Epithelial cell of prostate (primary cell): ENCODE results near the gene TMC4.

Source experiments
- DNase-seq: peaks from one replicate; pipeline ENCODE4 v3.0.0-alpha.2; 2011; ENCODE audit warnings: low read depth, low spot score
- H3K27ac ChIP-seq: fragments of 450-650 bp; 2 replicates; pipeline ENCODE4 v1.5.1; 2017; ENCODE audit warnings: mild to moderate bottlenecking

Gene TMC4

DNA sequence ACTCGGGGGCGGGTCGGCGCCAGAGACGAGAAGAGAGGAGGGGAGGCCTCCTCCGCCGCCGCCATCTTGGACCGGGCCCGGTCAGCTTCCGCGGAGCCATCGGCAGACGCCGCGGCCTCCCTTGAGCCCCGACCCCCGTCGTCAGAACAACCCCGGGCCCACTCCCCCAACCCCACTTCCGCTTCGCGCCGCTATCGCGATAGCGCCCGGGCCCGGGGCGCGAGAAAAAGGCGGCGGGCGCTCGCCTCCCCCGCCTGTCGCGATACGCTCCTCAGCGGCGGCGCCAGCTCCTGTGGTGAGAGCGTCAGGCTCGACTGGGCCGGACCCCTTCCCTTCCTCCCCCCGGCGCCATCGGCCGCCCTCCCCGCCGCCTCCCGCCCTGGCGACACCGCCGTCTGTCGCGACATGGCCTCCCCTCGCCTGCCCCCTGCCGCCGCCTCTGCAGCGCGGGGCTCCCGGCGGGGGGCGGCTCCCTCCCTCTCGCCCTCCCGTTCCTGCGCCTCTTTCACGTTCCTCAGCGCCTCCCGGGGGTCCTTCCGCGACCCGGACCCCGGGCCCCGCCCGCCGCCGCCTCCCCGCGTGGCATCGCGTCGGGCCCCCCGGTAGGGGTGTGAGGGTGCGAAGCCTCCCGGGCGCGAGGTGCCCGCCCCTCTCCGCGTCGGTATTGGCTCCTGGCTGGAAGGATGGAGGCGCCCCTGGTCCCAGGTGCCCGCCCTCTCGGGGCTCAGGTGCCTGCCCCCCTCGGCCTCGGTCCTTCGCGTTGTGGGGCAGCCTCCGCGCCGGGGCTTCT lies 35.1 kb downstream of the TMC4 start, which contains the start of gene CNOT3:
Gene CNOT3 (plus strand): TSS at position 64 of the 790 bp plus-strand sequence. CDS start 5,217 bp downstream, outside the sequence.
- H3K27ac ChIP-seq = peak within 1 kb of the TSS; percentile 61
- no peak for DNase-seq

DNA sequence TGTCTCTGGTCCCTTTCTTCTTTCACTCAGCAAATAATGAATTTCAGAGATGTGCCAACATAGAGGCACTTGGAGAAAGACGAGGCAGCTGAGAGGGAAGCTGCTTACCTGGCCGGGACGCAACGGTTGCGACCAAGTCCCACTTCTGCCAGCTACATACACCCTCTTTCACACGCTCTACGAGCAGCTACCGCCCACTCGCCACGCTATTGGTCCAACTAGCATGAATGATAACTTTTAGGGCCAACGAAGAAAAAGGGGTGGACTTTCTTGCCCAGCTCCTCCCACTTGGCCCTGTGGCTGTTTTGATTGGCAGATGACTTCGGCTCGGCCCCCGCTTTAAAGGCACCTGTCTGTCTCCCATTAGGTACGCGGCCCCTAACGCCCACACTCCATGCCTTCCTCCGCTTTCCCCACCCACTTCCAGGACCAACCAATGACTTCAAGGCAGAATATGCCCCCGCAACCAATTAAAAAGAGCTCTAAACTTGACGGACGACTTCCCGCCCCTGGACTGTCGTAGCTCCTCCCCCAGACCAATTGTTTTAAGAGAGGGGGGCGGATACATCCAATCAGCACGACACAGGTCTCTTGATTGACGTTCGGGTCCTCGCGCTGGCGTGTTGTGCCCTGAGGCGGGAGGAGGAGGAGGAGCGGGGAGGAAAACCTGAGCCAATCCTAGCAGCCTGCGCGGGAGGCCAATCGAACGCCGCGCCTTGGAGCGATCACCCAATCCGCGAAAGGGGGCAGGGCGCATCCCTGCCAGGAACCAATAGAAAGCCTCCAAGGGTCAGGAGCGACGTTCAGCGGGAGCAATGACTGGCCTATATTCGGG lies 35.9 kb downstream of the TMC4 start:
- peak overlapping the region; percentile 61 for H3K27ac ChIP-seq
- peak; percentile 100 for DNase-seq

DNA sequence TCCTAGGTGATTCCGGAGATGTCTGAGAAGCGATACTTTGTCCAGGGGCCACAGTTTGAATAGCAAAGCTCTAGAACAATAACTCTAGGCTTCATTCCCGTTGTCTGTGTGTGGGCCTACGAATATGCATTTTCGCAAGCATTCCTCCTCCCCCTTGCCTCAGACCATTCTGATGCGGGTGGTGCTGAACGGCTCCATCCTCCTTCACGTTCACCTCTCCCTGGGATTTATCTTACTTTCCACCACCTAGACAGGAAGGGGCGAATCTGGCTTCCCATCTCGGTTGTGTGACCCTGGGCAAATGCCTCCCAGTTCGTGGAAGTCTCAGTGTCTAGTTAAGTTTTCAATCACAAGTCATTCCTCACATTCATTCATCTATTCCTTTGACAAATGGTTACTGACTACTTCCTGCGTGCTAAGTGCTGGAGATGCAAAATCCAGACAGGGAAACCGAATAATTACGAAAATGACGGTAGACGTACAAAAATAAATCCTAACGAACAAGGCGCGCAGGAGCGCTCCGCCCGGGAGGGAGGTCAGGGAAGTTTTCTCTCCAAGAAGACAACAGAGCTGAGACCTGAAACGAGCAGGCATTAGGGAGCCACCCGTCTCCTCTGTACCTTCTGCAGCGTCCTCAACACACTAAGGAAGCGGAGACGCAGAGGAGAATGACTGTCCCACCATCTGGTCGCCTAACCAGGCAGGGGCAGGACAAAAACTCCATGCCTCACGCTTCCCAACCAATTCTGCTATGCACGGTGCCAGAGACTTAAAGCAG lies 36.7 kb downstream of the TMC4 start:
- DNase-seq = no peak
- peak overlapping the region; percentile 37 for H3K27ac ChIP-seq

DNA sequence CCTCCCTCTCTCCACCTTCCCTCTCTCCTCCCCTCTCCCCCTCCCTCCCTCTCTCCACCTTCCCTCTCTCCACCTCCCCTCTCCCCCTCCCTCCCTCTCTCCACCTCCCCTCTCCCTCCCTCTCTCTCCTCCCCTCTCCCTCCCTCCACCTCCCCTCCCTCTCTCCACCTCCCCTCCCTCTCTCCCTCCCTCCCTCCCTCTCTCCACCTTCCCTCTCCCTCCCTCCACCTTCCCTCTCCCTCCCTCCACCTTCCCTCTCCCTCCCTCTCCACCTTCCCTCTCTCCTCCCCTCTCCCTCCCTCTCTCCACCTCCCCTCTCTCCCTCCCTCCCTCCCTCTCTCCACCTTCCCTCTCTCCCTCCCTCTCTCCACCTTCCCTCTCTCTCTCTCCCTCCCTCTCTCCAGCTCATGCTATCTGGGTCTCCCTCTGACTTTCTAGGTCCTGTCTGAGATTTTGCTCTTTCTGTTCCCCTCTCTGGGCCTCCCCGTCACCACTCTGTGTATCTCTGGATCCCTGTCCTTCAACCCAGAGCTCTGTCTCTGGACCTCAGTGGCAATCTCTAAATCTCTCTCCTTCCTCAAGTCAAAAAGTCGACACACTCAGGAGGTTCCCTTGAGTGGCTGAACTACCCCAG lies 38.9 kb downstream of the TMC4 start:
- H3K27ac ChIP-seq = peak overlapping the region; percentile 40
- DNase-seq = no peak

DNA sequence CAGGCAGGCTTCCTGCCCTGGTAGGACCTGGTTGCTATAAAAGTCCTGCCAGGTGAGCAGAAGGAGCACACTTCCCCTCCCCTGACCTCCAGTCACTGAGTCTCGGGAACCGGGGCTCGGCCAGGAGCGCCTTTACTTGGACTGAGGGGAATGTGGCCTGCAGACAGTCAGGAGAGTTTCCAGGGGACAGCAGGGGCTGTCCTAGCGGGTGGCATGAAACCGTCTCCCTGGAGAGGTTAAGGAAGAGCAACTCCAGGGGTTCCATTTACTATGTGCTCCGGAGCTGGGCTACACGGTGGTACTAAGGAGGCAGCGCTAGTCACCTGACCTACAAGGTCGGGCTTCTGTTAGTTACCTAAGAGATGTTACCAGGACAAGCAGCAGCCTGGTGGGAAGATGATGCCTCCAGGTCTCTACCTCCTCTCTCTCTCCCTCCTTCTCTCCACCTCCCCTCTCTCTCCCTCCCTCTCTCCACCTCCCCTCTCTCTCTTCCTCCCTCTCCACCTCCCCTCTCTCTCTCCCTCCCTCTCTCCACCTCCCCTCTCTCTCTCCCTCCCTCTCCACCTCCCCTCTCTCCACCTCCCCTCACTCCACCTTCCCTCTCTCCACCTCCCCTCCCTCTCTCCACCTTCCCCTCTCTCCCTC lies 39.5 kb downstream of the TMC4 start:
- DNase-seq = peak; percentile 58
- H3K27ac ChIP-seq = no peak overlapping the region

DNA sequence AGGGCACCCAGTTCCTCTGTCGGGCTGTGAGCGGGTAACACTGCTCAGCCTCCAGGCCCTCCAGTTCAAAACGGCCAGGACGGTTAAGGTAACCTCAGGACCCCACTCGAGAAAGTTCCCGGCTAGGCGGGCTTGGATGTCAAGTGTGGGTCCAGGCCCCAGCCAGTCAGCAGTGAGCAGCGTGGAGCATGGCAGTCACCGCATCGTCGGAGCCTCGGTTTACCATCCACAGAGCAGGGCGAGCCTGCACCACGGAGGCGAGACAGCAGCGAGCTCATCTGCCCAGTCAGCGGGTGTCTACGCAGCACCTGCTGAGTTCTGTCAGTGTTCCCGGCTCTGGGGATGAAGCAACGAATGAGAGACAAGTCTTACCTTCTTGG lies 43.4 kb downstream of the TMC4 start:
- H3K27ac ChIP-seq = no peak overlapping the region

DNA sequence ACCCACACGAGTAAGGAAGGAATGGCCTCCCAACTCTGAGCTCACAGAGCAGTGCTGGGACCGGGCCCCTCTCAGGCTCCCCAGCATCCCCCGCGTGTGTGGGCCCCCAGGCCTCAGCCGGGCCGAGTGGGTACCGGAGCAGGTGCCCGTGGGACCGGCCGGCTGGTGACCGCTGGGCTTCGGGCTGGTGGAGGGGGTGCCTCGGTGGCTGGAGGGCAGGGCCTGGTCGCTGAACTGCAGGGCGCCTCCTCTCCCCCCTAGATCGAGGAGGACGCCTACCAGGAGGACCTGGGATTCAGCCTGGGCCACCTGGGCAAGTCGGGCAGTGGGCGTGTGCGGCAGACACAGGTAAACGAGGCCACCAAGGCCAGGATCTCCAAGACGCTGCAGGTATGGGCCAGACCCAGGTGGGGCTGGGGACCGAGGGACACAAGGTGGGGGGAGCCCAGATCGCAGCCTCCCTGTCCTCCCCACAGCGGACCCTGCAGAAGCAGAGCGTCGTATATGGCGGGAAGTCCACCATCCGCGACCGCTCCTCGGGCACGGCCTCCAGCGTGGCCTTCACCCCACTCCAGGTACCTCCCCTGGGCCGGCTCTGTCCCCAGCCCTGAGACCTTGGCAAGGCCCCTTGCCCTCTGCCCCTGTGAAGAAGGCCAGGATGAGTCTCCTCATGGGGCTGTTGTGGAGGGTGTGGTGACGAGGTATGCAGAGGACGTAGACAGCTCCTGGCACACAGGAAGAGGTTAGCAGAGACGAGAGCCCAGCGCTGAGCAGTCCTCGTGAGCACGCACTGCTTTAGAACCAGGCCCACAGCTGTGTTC lies 44.0 kb downstream of the TMC4 start:
- no peak for DNase-seq
- no peak overlapping the region for H3K27ac ChIP-seq

More for the DNA sequence above, 43.4 kb downstream of the TMC4 start:
- DNase-seq = no peak

DNA sequence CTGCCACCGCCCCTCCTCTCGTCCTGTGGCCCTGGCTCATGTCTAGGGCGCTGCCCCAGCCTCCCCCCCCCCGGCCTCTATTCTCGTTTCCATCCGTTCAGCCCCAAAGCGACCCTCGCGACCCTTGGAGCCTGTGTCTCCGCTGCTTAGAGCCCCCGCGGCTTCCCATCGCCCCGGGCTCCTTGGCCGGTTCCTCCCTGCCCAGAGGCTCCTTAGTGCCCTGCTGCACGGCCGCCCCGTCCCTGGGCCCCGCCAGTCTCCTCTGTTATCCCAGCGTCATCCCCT lies 44.6 kb downstream of the TMC4 start:
- no peak overlapping the region for H3K27ac ChIP-seq
- DNase-seq = no peak

DNA sequence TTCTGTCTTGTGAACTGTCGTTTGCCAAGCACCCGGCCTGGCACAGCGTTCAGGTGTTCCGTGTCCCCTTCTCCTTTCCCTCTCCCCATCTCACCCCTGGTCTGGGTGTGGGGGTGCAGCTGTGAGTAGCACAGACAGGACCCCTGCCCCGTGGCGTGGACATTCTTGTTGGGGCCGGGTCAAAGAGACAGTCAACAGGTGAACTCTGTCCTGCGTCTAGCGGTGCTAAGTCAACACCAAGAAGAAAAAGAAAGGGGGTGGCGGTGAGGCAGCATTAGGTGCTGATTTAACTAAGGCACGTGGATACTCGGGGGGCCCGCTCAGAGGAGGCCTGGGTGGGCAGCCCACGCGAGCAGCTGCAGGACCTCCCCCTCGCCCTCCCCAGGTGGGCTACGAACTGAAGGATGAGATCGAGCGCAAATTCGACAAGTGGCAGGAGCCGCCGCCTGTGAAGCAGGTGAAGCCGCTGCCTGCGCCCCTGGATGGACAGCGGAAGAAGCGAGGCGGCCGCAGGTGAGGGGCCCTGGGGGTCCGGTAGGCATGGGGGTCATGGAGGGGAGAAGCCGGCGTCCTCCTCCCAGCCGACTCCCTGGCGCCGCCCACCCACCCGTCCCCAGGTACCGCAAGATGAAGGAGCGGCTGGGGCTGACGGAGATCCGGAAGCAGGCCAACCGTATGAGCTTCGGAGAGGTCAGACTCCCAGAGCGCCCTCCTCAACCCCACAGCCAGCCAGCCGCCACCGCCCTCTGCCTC lies 45.1 kb downstream of the TMC4 start:
- DNase-seq = no peak

DNA sequence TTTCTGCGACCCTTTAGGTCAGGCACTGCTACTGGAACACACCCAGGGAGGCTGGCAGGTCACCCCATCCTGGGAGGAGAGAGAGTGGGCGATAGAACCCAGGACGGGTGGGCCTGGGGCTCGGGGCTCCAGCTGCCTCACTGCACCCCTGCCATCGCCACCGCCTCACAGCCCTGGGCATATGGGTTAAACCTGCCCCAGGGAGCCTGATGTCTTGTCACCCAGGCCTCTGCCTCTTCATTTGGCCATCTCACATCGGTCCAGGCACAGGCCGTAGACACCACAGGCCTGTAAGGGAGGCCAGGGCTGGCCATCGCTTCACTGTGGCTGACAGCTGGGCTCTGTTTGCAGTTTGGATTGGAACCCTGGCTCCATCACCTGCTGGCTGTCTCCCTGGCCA lies 47.2 kb downstream of the TMC4 start:
- no peak overlapping the region for H3K27ac ChIP-seq
- no peak for DNase-seq

More for the DNA sequence above, 45.1 kb downstream of the TMC4 start:
- H3K27ac ChIP-seq = no peak overlapping the region

DNA sequence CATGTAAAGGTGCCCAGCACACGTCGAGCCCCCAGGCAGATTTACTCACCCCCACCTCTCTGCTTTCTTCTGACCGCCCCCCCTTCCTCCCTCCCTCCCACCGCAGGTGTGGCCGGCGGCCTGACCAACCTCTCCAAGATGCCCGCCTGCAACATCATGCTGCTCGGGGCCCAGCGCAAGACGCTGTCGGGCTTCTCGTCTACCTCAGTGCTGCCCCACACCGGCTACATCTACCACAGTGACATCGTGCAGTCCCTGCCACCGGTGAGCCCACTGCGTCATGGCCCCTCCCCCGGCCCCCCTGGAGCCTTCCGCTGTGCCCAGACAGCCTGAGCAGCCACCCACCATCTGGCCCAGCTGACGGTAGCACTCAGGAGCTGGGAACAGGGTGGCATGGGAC lies 48.6 kb downstream of the TMC4 start:
- DNase-seq = no peak
- H3K27ac ChIP-seq = no peak overlapping the region

DNA sequence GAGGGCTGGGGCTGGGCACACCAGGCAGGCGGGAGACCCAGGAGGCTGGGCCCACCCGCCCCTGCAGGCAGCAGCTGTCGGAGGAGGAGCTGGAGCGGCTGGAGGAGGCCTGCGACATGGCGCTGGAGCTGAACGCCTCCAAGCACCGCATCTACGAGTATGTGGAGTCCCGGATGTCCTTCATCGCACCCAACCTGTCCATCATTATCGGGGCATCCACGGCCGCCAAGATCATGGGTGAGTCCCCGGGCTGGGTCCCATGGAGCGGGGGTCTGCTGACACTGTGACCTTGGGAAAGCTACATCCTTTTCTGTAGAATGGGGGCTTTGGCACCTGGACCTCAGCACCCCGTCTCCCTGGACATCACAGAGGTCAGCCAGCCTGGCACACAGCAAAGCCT lies 49.3 kb downstream of the TMC4 start:
- H3K27ac ChIP-seq = no peak overlapping the region
- DNase-seq = no peak

DNA sequence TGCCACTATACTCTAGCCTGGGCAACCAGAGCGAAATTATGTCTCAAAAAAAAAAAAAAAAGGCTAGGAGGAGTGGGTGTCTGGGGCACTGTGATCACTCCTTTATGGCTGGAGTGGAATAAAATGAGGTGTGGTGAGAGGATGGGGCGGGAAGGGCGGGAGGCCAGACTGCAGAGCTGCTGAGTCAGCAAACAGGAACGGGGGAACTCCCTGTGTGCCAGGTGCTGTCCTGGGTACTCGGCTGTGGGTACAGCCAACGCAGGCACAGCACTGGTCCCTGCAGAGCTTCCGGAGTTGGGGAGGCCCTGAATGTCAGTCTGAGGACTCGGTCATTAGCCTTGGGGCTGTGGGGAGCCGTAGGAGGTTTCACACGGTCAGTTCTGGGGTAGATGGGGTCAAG lies 51.7 kb downstream of the TMC4 start:
- DNase-seq = no peak
- H3K27ac ChIP-seq = no peak overlapping the region

DNA sequence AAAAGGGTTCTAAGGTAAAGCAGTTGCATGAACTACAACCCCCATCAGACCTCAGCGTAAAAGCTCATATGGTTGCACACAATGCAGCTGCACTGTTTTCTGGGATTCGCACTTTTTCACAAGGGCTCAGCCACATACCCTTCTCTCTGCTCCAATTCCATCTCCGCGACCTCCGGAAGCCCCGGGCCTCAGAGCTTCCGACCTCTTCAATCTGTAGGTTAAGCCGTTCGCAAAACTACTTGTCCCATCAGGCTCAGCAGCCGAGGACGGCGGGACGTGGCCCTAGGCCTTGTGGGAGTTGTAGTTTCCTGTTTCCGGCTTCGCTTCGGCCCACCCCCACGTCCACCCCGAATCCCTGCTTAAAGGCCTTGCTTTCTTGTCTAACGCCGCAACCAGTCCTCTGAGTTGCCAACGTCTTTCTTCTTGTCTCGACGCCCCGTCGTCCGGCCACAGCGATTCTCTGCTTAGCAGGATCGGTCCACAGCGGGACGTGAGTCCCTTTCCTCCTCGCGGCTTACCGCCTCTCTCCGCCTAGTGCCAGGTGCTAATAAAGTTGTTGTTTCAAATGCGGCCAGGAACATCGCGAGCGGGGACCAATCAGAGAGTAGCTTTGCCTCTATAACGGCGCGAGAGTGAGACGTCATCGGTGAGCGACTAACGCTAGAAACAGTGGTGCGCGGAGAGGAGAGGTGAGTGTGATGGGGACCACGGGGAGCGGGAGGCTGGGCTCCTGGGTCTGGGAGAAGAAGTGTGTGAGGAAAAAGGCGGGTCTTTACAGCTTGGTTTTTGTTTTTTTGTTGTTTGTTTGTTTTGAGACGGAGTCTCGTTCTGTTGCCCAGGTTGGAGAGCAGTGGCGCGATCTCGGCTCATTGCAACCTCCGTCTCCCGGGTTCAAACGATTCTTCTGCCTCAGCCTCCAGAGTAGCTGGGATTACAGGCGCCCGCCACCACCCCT lies 57.6 kb downstream of the TMC4 start, which contains the start of the genes PRPF31 and TFPT:
Gene PRPF31 (plus strand): TSS at position 646 of the 955 bp plus-strand sequence. CDS start 2,525 bp downstream, outside the sequence.
Gene TFPT (minus strand): TSS at position 549 of the 955 bp plus-strand sequence. CDS start 388 bp downstream, at position 161.
- DNase-seq = peak; percentile 92
- H3K27ac ChIP-seq = peak within 1 kb of the TSS; percentile 79

DNA sequence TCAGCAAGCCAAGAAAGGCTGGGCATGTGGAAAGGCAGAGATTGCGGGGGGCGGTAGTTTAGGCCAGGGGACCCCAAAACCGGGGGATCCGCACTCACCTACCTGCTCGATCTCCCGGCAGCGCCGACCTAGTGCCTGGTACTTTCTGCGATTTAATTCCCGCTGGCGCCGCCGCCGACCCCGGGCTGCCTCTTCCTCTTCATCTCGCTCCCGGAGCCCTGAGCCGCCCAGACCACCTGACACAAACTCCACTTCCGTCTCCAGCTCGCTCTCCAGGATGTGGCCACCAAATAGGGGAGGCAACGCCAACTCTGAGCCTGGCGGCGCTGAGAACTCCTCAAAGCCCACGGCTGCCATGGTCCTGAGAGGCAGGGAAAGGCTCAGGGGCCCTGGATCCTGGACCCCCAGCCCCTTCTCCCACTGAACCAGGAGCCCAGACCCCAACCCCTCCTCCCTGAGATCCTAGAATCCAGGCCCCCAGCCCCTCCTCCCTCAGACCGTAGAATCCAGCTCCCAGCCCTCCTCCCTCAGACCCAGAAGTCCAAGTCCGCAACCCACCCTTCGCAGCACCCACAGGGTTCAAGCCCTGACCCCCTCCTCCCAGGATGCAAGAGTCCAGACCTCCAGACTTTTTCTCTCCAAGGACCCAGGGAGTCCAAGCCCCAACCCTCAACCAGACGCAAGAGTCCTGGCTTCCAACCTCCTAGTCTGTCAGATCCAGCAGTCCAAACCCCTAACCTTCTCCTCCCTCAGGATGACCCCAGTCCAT lies 58.4 kb downstream of the TMC4 start:
- peak overlapping the region; percentile 79 for H3K27ac ChIP-seq
- no peak for DNase-seq
